PC-9 (cell line): ENCODE results near the gene PIP5K1A. TPM values are rescaled to one million over a fixed set of nuclear protein-coding genes. Genes with fewer than 3 reads are reported as not detected.

Source experiments
- BruUV-seq: library from RNA; stranded (reverse); fragments of 400-500 nt; replicated peaks from 2 replicates; lab custom pipeline; 2021; lab: Mats Ljungman, UMichigan
- CTCF ChIA-PET: fragments of 300-600 bp; sonication (Branson Sonifier 250); formaldehyde crosslinking; loops from one replicate; lab custom pipeline; 2022; ENCODE audit warnings: antibody characterized with exemption; lab: Charles Lee
- POLR2A ChIA-PET: fragments of 300-600 bp; sonication (Branson Sonifier 250); formaldehyde crosslinking; loops from one replicate; lab custom pipeline; 2022; ENCODE audit warnings: antibody characterized with exemption; ENCODE audit not compliant: unreplicated experiment; lab: Charles Lee
- DNase-seq, 2 experiments: peaks; one replicate each; pipeline versions ENCODE4 v3.0.0 to v3.0.0-alpha.2; 2015 to 2022; ENCODE audit warnings: mixed read lengths in 1 of 2
- H2AFZ ChIP-seq: fragments of 200-600 bp; sonication (generic); 2 replicates; pipeline ENCODE4 v1.8.1; 2017; ENCODE audit warnings: antibody characterized with exemption
- H3F3A ChIP-seq: fragments of 200-600 bp; sonication (generic); 2 replicates; pipeline ENCODE4 v1.8.1; 2017; ENCODE audit warnings: antibody characterized with exemption, mild to moderate bottlenecking, low read depth; ENCODE audit not compliant: insufficient read depth
- H3K27ac ChIP-seq: fragments of 200-600 bp; sonication (generic); 2 replicates; pipeline ENCODE4 v1.6.1; 2016; ENCODE audit warnings: mixed run types
- H3K27me3 ChIP-seq: fragments of 200-600 bp; sonication (generic); 2 replicates; pipeline ENCODE4 v1.6.1; 2016; ENCODE audit warnings: low read depth, mixed run types; ENCODE audit not compliant: insufficient read depth
- H3K36me3 ChIP-seq: fragments of 200-600 bp; sonication (generic); 2 replicates; pipeline ENCODE4 v1.6.1; 2016; ENCODE audit warnings: low read depth, mixed run types
- H3K4me1 ChIP-seq: fragments of 200-600 bp; sonication (generic); replicated peaks from 2 replicates; pipeline ENCODE4 v1.6.1; 2016; ENCODE audit warnings: mixed run types; ENCODE audit not compliant: insufficient read depth
- H3K4me2 ChIP-seq: fragments of 200-600 bp; sonication (generic); 2 replicates; pipeline ENCODE4 v1.6.1; 2017; ENCODE audit warnings: mixed run types
- H3K4me3 ChIP-seq: fragments of 200-600 bp; sonication (generic); 2 replicates; pipeline ENCODE4 v1.6.1; 2016; ENCODE audit warnings: mixed run types
- H3K79me2 ChIP-seq: fragments of 200-600 bp; sonication (generic); 2 replicates; pipeline ENCODE4 v1.6.1; 2017; ENCODE audit warnings: low read depth, mixed run types
- H3K9me2 ChIP-seq: fragments of 200-600 bp; sonication (generic); 2 replicates; pipeline ENCODE4 v1.8.1; 2017; ENCODE audit warnings: mild to moderate bottlenecking; ENCODE audit not compliant: insufficient read depth
- H3K9me3 ChIP-seq: fragments of 200-600 bp; sonication (generic); 2 replicates; pipeline ENCODE4 v1.8.1; 2016; ENCODE audit warnings: low read depth; ENCODE audit not compliant: insufficient read depth
- H4K20me1 ChIP-seq: fragments of 200-600 bp; sonication (generic); 2 replicates; pipeline ENCODE4 v1.8.1; 2017; ENCODE audit not compliant: insufficient read depth
- EZH2 ChIP-seq: fragments of 200-600 bp; sonication (generic); IDR thresholded peaks from 2 replicates; pipeline ENCODE4 v1.8.0; 2017; ENCODE audit warnings: antibody characterized with exemption, low read depth
- intact Hi-C: fragments of 100-400 bp; cut with micrococcal nuclease; formaldehyde crosslinking; loops from one replicate; pipeline ENCODE4 v1.10.0; 2022; ENCODE audit not compliant: unreplicated experiment
- total RNA-seq: library from RNA; stranded (reverse); gene quantifications from 2 replicates; pipeline ENCODE4 v1.2.3, GENCODE V29; 2021
- TF ChIP-seq, protein P1 (sequence below): fragments of 200-600 bp; sonication (generic); conservative IDR thresholded peaks from 2 replicates; pipeline ENCODE4 v1.6.1; 2017; ENCODE audit warnings: mixed run types, antibody characterized with exemption, mild to moderate bottlenecking, moderate library complexity

Gene PIP5K1A
- total RNA-seq, 1 experiment from 2014 or later = 69.7 TPM

- Histone ChIP-seq H3K9me3 (no peaks in the 10 kb centered on the region), H3K4me1 (no peaks in the 10 kb centered on the region), H3K27ac (no peak overlapping the region), H3K36me3 (no peaks in the 10 kb centered on the region), H3K27me3 (no peaks in the 10 kb centered on the region), H3K4me2 (no peak overlapping the region), H3K4me3 (no peak overlapping the region), H4K20me1 (no peaks in the 10 kb centered on the region), H2AFZ (no peak overlapping the region), H3K9me2 (no peaks in the 10 kb centered on the region), H3F3A (peaks cover 15% of the 10 kb centered on the region; the same call in 1 of the 2 replicates), H3K79me2 (no peaks in the 10 kb centered on the region)
- intact Hi-C loops = loop anchor here (2.0 to 5.0 kb wide), 2 partner anchors 86 to 900 kb away; partner anchors contain the start of genes CA14 and GABPB2
- BruUV-seq = no TSS peak
- TF ChIP-seq EZH2 = no peak
- TF ChIP-seq, protein P1, sequence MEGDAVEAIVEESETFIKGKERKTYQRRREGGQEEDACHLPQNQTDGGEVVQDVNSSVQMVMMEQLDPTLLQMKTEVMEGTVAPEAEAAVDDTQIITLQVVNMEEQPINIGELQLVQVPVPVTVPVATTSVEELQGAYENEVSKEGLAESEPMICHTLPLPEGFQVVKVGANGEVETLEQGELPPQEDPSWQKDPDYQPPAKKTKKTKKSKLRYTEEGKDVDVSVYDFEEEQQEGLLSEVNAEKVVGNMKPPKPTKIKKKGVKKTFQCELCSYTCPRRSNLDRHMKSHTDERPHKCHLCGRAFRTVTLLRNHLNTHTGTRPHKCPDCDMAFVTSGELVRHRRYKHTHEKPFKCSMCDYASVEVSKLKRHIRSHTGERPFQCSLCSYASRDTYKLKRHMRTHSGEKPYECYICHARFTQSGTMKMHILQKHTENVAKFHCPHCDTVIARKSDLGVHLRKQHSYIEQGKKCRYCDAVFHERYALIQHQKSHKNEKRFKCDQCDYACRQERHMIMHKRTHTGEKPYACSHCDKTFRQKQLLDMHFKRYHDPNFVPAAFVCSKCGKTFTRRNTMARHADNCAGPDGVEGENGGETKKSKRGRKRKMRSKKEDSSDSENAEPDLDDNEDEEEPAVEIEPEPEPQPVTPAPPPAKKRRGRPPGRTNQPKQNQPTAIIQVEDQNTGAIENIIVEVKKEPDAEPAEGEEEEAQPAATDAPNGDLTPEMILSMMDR = no peak
- no peak for DNase-seq
- POLR2A ChIA-PET = interaction anchor here (0.6 kb wide), 2 partner anchors 26 to 43 kb away, joined by 4 to 6 read pairs; no protein-coding TSS in a partner anchor
- CTCF ChIA-PET = interaction anchor here (2.5 kb wide), 1 partner anchor 57 kb away, joined by 19 read pairs; no protein-coding TSS in a partner anchor
These were observed 41.3 kb upstream of the PIP5K1A start for GRCh38 chr1:151157067-151157531.

GRCh38 chr1:151158326-151158725 is 40.0 kb upstream of the PIP5K1A start:
- no peaks in the 10 kb centered on the region for H3K79me2 ChIP-seq
- CTCF ChIA-PET = interaction anchor here (0.6 kb wide), 1 partner anchor 58 kb away, joined by 5 read pairs; no protein-coding TSS in a partner anchor
- no peaks in the 10 kb centered on the region for H3K36me3 ChIP-seq
- no peak for DNase-seq
- peaks cover 15% of the 10 kb centered on the region; the same call in 1 of the 2 replicates for H3F3A ChIP-seq
- no peaks in the 10 kb centered on the region for H3K4me1 ChIP-seq
- TF ChIP-seq EZH2 = no peak
- TF ChIP-seq, protein P1 = no peak
- H3K9me3 ChIP-seq = no peaks in the 10 kb centered on the region
- no peaks in the 10 kb centered on the region for H3K27me3 ChIP-seq
- no peak overlapping the region for H3K4me3 ChIP-seq
- no peaks in the 10 kb centered on the region for H3K9me2 ChIP-seq
- H4K20me1 ChIP-seq = no peaks in the 10 kb centered on the region
- POLR2A ChIA-PET = interaction anchor here (0.7 kb wide), 1 partner anchor 878 kb away, joined by 6 read pairs; no protein-coding TSS in a partner anchor
- no peak overlapping the region for H3K27ac ChIP-seq
- no peak overlapping the region for H2AFZ ChIP-seq
- H3K4me2 ChIP-seq = no peak overlapping the region
- no TSS peak for BruUV-seq
- intact Hi-C loops = loop anchor here (5.0 kb wide), 1 partner anchor 901 kb away; the partner anchor contains the start of gene CA14

GRCh38 chr1:151158751-151159251 is 39.6 kb upstream of the PIP5K1A start:
- H3K4me3 ChIP-seq = no peak overlapping the region
- no TSS peak for BruUV-seq
- H3K9me3 ChIP-seq = no peaks in the 10 kb centered on the region
- H3K9me2 ChIP-seq = no peaks in the 10 kb centered on the region
- H3K27ac ChIP-seq = no peak overlapping the region
- intact Hi-C loops = loop anchor here (1.0 to 5.0 kb wide), 2 partner anchors 60 to 902 kb away; partner anchors contain the start of gene CA14
- peaks cover 12% of the 10 kb centered on the region; the same call in 1 of the 2 replicates for H3F3A ChIP-seq
- POLR2A ChIA-PET = no interaction called here
- no peak overlapping the region for H3K4me2 ChIP-seq
- CTCF ChIA-PET = interaction anchor here (0.6 kb wide), 1 partner anchor 59 kb away, joined by 5 read pairs; no protein-coding TSS in a partner anchor
- H2AFZ ChIP-seq = no peak overlapping the region
- no peaks in the 10 kb centered on the region for H3K4me1 ChIP-seq
- DNase-seq = no peak
- no peaks in the 10 kb centered on the region; the same call in 1 of the 2 replicates for H3K79me2 ChIP-seq
- no peaks in the 10 kb centered on the region for H3K27me3 ChIP-seq
- H3K36me3 ChIP-seq = no peaks in the 10 kb centered on the region
- no peak for TF ChIP-seq EZH2
- TF ChIP-seq, protein P1 = no peak
- no peaks in the 10 kb centered on the region for H4K20me1 ChIP-seq
